HG02678 (cell line): Measurements from ENCODE around the gene SULT1A1.
"Not testable (repeated sequence)": the region's sequence is repeated elsewhere in the genome, so short reads cannot be mapped to it uniquely, and the experiment has no call there.

Source experiments
- ATAC-seq: cut with Tn5 transposase; IDR thresholded peaks from one replicate; pipeline ENCODE4 v1.9.1; 2021; ENCODE audit warnings: mild to moderate bottlenecking, moderate library complexity; ENCODE audit not compliant: unreplicated experiment

SULT1A1 gene

GRCh38 chr16:28592511-28592910, 17.3 kb downstream of the SULT1A1 start:
- no peak for ATAC-seq

- ATAC-seq = no peak
Measured at GRCh38 chr16:28591355-28591754, 18.5 kb downstream of the SULT1A1 start.

- no peak for ATAC-seq
Measured at GRCh38 chr16:28590384-28591340, 19.2 kb downstream of the SULT1A1 start.

- no peak for ATAC-seq
Measured at GRCh38 chr16:28589930-28590329, 19.9 kb downstream of the SULT1A1 start.

- ATAC-seq = no peak
Measured at GRCh38 chr16:28589069-28589468, 20.8 kb downstream of the SULT1A1 start.

GRCh38 chr16:28587386-28587785, 22.5 kb downstream of the SULT1A1 start:
- no peak for ATAC-seq

GRCh38 chr16:28586466-28586865, 23.4 kb downstream of the SULT1A1 start:
- no peak for ATAC-seq

- ATAC-seq = no peak
Measured at GRCh38 chr16:28585674-28586073, 24.2 kb downstream of the SULT1A1 start.

GRCh38 chr16:28580726-28581315, 29.0 kb downstream of the SULT1A1 start:
- no peak for ATAC-seq

- no peak for ATAC-seq
Measured at GRCh38 chr16:28575446-28576109, 34.3 kb downstream of the SULT1A1 start.

- no peak for ATAC-seq
Measured at GRCh38 chr16:28574925-28575324, 34.9 kb downstream of the SULT1A1 start.

GRCh38 chr16:28573738-28574718, 35.8 kb downstream of the SULT1A1 start:
- no peak for ATAC-seq

- no peak for ATAC-seq
Measured at GRCh38 chr16:28572696-28573510, 36.9 kb downstream of the SULT1A1 start.

GRCh38 chr16:28569968-28570752, 39.7 kb downstream of the SULT1A1 start:
- ATAC-seq = no peak

- no peak for ATAC-seq
Measured at GRCh38 chr16:28569021-28569420, 40.8 kb downstream of the SULT1A1 start.

- ATAC-seq = no peak
Measured at GRCh38 chr16:28567292-28567691, 42.6 kb downstream of the SULT1A1 start.

- ATAC-seq = not testable (repeated sequence)
Measured at GRCh38 chr16:28566233-28566925, 43.5 kb downstream of the SULT1A1 start.

GRCh38 chr16:28563218-28563617, 46.6 kb downstream of the SULT1A1 start:
- no peak for ATAC-seq
